Astrocyte of the spinal cord (primary cell): Measurements from ENCODE around the gene WSCD1.

Experiments
- DNase-seq: peaks from one replicate; pipeline ENCODE4 v3.0.0; 2011; ENCODE audit warnings: low read depth, low spot score
- H3K4me3 ChIP-seq: 2 replicates; pipeline ENCODE4 v1.5.1; 2011; ENCODE audit warnings: low read depth, mild to moderate bottlenecking, low read length, moderate library complexity
- in situ Hi-C: cut with HindIII; loops from 2 replicates; pipeline ENCODE4 v1.10.0; 2017; ENCODE audit warnings: low sequenced_read_pairs
- TF ChIP-seq, protein P1 (sequence below): IDR thresholded peaks from 2 replicates; pipeline ENCODE4 v1.5.1; 2012; ENCODE audit warnings: low read depth, mild to moderate bottlenecking, low read length, inconsistent platforms

Gene WSCD1

DNA sequence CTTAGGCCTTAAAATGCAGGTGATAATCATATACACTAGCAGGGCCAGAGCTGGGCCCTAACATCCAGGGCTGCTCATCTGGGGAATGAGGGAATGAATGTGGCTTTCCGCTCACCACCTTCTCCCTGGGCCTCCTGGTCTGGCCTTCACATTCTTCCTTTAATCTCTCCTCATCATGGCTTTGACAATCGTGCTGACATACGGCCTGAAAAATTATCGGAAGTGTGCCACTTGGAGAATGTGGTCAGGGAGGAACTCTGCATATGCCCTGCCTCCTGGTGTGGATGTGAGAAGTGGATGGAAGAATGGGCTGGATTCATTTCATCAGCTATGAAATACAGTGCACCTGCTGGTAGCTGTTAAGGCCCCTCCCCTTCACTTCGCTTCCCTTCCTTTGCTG, 2.4 kb downstream of the WSCD1 start:
- no peak overlapping the region for H3K4me3 ChIP-seq
- no peak for DNase-seq
- TF ChIP-seq, protein P1, sequence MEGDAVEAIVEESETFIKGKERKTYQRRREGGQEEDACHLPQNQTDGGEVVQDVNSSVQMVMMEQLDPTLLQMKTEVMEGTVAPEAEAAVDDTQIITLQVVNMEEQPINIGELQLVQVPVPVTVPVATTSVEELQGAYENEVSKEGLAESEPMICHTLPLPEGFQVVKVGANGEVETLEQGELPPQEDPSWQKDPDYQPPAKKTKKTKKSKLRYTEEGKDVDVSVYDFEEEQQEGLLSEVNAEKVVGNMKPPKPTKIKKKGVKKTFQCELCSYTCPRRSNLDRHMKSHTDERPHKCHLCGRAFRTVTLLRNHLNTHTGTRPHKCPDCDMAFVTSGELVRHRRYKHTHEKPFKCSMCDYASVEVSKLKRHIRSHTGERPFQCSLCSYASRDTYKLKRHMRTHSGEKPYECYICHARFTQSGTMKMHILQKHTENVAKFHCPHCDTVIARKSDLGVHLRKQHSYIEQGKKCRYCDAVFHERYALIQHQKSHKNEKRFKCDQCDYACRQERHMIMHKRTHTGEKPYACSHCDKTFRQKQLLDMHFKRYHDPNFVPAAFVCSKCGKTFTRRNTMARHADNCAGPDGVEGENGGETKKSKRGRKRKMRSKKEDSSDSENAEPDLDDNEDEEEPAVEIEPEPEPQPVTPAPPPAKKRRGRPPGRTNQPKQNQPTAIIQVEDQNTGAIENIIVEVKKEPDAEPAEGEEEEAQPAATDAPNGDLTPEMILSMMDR = no peak
- in situ Hi-C loops = no loop called here

DNA sequence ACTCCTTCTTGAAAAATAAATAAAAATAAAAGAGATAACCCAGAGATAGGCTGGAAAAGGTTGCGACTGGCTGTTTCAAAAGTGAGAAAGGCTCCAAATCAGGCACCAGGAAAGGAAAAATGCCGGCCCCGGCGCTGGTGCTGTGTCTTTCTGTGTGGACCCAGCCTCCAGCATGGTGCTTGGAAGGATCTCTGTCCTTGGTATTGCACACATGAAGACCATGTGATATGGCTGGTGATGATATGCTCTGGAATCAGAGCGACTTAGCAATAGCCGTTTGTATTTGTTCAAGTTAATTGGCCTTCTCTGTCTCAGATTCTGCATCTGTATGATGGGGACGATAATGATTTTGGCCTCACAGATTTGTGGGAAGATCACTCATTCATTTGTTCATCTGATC, 3.4 kb downstream of the WSCD1 start:
- in situ Hi-C loops = no loop called here
- no peak overlapping the region for H3K4me3 ChIP-seq
- TF ChIP-seq, protein P1 = no peak
- DNase-seq = no peak

DNA sequence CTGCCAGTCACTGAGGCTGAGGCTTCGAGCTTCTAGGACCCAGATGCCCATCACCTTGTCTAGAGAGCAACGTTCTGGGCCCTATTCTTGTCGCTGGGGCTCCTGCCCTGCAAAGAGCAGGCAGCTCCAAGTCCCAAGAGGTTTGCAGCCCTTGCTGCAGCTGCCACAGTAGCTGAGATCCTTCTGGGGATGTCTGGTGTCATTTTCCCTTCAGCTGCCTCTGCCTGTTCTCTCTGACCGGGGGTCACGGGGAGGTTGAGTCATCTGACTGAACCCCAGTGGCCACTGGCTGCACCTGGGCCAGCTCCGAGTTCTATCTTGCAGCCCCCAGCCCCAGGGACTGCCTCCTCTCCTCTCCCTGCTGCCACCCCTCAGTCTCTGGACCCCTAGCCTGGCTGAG, 4.9 kb downstream of the WSCD1 start:
- H3K4me3 ChIP-seq = no peak overlapping the region
- TF ChIP-seq, protein P1 = no peak
- no peak for DNase-seq
- in situ Hi-C loops = no loop called here

DNA sequence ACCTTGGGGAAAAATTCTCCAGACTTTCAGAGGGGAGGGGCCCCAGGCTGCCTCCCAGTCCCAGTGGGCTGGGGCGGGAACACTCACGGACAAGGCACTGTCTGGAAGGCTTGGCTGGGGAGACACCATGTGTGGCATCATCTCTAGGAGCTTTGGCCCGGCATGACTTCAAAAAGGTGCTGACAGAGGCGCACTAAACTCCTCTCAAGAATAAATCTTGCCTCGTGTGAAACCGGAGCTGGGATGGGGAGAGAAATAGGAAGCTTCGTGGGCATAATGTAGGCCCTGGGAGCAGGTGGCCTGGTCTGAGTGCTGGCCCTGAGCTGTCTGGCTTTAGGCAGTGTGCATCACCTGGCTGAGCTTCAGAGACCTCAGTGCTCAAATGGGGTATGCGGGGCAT, 5.7 kb downstream of the WSCD1 start:
- H3K4me3 ChIP-seq = no peak overlapping the region
- TF ChIP-seq, protein P1 = no peak
- in situ Hi-C loops = no loop called here
- no peak for DNase-seq

DNA sequence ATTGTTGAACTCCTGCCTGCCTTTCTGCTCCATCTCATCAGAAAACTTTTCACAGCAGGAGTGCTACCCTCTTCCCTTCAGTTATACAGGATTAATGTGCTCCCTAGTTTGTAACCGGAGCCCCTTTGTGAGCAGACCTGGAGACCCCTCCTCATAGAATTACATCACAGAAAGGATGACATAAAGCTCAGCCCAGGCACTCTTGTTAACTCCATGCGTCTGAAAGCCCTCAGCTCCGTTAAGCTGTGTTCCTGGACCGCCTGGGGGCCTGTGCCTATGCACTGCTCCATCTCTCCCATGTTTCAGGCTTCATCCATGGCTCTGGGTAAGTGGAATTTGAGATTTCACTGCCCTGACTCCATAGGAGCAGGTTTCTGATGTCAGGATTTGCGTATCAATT, 7.6 kb downstream of the WSCD1 start:
- TF ChIP-seq, protein P1 = no peak
- DNase-seq = no peak
- in situ Hi-C loops = no loop called here
- H3K4me3 ChIP-seq = no peak overlapping the region

DNA sequence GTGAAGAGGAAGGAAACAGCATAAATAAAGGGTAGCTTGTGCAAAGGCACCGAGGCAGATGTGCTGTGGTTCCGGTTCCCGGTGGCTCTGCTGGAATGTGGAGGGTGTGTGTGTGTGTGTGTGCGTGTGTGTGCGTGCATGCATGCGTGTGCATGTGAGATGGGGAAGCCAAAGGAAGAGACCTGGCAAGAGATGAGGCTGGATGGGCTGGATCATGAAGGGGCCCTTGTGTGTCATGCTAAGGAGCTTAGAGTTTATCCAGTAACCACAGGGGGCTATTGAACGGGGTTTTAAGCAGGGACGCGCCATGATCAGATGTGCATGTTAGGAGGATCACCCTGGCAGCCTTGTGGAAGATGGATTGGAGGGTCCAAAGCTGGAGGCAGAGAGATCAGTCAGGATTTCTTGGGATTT, 8.3 kb downstream of the WSCD1 start:
- TF ChIP-seq, protein P1 = no peak
- H3K4me3 ChIP-seq = no peak overlapping the region
- DNase-seq = no peak
- in situ Hi-C loops = no loop called here
